ENCODE data around the gene IL22RA1. TPM values are rescaled to one million over a fixed set of nuclear protein-coding genes. Genes with fewer than 3 reads are reported as not detected.

The IL22RA1 gene
- total and polyA plus RNA-seq, 10 of the 15 experiments (the other 5 are each of a cell fraction or from before 2014, with no cell fraction given): not detected

DNA sequence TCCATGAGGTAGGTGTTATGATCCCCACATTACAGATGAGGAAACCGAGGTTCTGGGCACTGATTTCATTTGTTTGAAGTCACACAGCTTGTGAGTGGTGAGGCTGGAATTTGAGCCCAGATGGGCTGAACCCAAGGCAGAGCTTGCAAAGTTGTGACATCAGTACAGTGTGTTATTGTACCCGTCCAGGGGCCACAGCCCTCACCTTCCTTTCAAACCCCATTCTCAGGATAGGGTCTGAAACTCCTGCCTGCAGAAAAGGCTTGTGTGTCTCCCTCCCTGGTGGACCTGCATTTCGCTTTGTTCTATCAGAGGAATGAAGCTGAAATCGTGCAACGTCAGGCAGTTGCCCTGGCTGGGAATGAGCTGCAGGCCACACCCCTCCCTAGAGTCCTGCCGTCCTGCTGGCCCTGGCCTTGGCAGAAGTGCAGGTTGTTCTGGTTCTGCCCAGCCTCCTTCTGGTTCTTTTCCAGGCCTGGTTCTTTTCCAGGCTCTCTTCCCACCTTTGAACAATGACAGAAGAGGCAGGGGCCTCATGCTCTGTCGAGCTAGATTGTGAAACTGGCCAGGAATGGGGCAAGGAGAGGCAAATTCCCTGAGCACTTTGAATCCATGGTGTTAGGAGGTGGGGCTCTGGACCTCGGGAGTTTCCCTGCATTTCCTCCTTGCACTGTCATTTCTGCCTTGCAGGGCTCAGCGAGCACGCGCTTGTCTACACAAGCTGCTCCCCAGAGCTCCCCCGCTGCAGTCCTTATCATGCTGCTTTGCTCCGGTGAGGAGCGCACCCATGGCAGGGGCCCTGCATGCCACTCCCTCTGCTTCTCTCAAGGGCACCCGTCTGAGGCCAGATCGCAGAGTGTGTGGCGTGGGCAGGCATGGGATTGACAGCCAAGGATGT, 22.8 kb downstream of the IL22RA1 start (continued):
- TF ChIP-seq, protein P1, sequence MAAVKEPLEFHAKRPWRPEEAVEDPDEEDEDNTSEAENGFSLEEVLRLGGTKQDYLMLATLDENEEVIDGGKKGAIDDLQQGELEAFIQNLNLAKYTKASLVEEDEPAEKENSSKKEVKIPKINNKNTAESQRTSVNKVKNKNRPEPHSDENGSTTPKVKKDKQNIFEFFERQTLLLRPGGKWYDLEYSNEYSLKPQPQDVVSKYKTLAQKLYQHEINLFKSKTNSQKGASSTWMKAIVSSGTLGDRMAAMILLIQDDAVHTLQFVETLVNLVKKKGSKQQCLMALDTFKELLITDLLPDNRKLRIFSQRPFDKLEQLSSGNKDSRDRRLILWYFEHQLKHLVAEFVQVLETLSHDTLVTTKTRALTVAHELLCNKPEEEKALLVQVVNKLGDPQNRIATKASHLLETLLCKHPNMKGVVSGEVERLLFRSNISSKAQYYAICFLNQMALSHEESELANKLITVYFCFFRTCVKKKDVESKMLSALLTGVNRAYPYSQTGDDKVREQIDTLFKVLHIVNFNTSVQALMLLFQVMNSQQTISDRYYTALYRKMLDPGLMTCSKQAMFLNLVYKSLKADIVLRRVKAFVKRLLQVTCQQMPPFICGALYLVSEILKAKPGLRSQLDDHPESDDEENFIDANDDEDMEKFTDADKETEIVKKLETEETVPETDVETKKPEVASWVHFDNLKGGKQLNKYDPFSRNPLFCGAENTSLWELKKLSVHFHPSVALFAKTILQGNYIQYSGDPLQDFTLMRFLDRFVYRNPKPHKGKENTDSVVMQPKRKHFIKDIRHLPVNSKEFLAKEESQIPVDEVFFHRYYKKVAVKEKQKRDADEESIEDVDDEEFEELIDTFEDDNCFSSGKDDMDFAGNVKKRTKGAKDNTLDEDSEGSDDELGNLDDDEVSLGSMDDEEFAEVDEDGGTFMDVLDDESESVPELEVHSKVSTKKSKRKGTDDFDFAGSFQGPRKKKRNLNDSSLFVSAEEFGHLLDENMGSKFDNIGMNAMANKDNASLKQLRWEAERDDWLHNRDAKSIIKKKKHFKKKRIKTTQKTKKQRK (IDR thresholded peaks at IDR 0.05; ENCODE audit: low read depth, low read length): no peak
- TF ChIP-seq LARP7 (IDR thresholded peaks at IDR 0.05) (no peak), MYC (IDR thresholded peaks at IDR 0.05; ENCODE audit: insufficient read depth, insufficient read length, insufficient replicate concordance, low read length, severe bottlenecking) (no peak)
- TF ChIP-seq, protein P2, sequence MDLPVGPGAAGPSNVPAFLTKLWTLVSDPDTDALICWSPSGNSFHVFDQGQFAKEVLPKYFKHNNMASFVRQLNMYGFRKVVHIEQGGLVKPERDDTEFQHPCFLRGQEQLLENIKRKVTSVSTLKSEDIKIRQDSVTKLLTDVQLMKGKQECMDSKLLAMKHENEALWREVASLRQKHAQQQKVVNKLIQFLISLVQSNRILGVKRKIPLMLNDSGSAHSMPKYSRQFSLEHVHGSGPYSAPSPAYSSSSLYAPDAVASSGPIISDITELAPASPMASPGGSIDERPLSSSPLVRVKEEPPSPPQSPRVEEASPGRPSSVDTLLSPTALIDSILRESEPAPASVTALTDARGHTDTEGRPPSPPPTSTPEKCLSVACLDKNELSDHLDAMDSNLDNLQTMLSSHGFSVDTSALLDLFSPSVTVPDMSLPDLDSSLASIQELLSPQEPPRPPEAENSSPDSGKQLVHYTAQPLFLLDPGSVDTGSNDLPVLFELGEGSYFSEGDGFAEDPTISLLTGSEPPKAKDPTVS (IDR thresholded peaks at IDR 0.05; ENCODE audit: low read depth, low read length): no peak

DNA sequence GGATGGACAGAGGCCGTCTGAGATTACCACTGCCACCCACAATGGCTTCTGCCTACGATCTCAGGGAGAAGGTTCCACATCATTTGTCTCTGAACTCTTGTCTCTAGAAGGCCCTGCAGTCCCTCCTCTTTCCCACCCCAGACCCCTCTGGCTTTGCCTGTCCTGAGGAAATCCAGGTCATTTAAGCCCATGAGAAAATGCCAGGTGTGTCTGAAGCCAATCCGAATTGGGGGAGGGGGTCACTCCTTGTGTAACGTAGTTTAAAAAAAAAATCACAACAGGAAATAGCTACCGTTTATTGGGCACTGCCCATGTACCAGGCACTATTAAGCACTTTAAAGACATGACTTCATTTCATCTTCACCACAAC, 23.5 kb downstream of the IL22RA1 start:
- SMC1A ChIA-PET (ENCODE audit: uncharacterized antibody, unreplicated experiment): no interaction called here
- H2AFZ ChIP-seq (ENCODE audit: control insufficient read depth, low read depth, low read length): no peak overlapping the region
- in situ Hi-C loops (cut with MboI): no loop called here
- H3K36me3 ChIP-seq (ENCODE audit: control insufficient read depth in 2 of 2, insufficient read depth in 2 of 2, low read length in 1 of 2): no peaks in the 10 kb centered on the region
- DNase-seq (ENCODE audit: low read depth, low spot score): no peak
- TF ChIP-seq HDAC2 (IDR thresholded peaks at IDR 0.05): no peak
- TF ChIP-seq, protein P3, sequence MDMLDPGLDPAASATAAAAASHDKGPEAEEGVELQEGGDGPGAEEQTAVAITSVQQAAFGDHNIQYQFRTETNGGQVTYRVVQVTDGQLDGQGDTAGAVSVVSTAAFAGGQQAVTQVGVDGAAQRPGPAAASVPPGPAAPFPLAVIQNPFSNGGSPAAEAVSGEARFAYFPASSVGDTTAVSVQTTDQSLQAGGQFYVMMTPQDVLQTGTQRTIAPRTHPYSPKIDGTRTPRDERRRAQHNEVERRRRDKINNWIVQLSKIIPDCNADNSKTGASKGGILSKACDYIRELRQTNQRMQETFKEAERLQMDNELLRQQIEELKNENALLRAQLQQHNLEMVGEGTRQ (IDR thresholded peaks at IDR 0.05; ENCODE audit: borderline replicate concordance, low read depth, low read length): no peak
- TF ChIP-seq, protein P2 (IDR thresholded peaks at IDR 0.05; ENCODE audit: low read depth, low read length): no peak
- no peaks in the 10 kb centered on the region for H3K79me2 ChIP-seq (ENCODE audit: control insufficient read depth, insufficient read depth, low read length)
- 10% methylated on average over 5 of the region's 5 CpGs for WGBS (ENCODE audit: insufficient coverage, insufficient replicate concordance, low lambda C conversion rate, missing lambda C conversion rate)
- ATAC-seq: no peak
- RAD21 ChIA-PET (ENCODE audit: unreplicated experiment): no interaction called here
- FAIRE-seq: no peak
- BruUV-seq (replicated peaks): no TSS peak
- CTCF ChIA-PET: interaction anchor here (0.8 kb wide), 1 partner anchor 31 kb away, joined by 3 read pairs; no protein-coding TSS in a partner anchor
- H3K9ac ChIP-seq (ENCODE audit: control insufficient read depth, insufficient read depth, low read length): no peak overlapping the region
- no peak overlapping the region for H3K4me3 ChIP-seq
- H4K20me1 ChIP-seq (ENCODE audit: control insufficient read depth, insufficient read depth): no peaks in the 10 kb centered on the region
- H3K27me3 ChIP-seq (replicated peaks in 1 of 2; ENCODE audit: control insufficient read depth in 2 of 2, insufficient read depth in 2 of 2, low read length in 1 of 2): peaks cover 0 to 3% of the 10 kb centered on the region in 2 experiments; a peak in 2 of 4 replicates
- POLR2A ChIA-PET: no interaction called here
- H3K27ac ChIP-seq (ENCODE audit: control insufficient read depth, insufficient read depth): no peak overlapping the region
- no peaks in the 10 kb centered on the region for H3K9me3 ChIP-seq (replicated peaks; ENCODE audit: control insufficient read depth, insufficient read depth, low read length)
- H3K4me1 ChIP-seq (ENCODE audit: control insufficient read depth, insufficient read depth, low read length): no peaks in the 10 kb centered on the region
- no peak overlapping the region for H3K4me2 ChIP-seq (ENCODE audit: control insufficient read depth, insufficient read depth)
- intact Hi-C loops (cut with micrococcal nuclease; ENCODE audit: unreplicated experiment): no loop called here
